Esophagus (tissue), 2 donors: ENCODE data around the gene NEK11. TPM values are rescaled to one million over a fixed set of nuclear protein-coding genes. Genes with fewer than 3 reads are reported as not detected.

Experiments used
- H3K27ac ChIP-seq, 2 donors: one replicate each; pipeline ENCODE4 v1.5.1; 2013; ENCODE audit warnings: low read depth in 2 of 2, mild to moderate bottlenecking in 2 of 2, inconsistent platforms in 1 of 2, low read length in 1 of 2, moderate library complexity in 1 of 2
- H3K27me3 ChIP-seq, 2 donors: one replicate each; pipeline ENCODE4 v1.6.1; 2013; ENCODE audit warnings: low read length in 2 of 2, control low read depth in 1 of 2, mild to moderate bottlenecking in 1 of 2; ENCODE audit not compliant: insufficient read depth in 2 of 2, control insufficient read depth in 1 of 2
- H3K36me3 ChIP-seq, 2 donors: one replicate each; pipeline ENCODE4 v1.6.1; 2013; ENCODE audit warnings: low read length in 1 of 2; ENCODE audit not compliant: control insufficient read depth in 2 of 2, insufficient read depth in 2 of 2
- H3K4me1 ChIP-seq, 2 donors: one replicate each; pipeline ENCODE4 v1.6.1; 2013; ENCODE audit warnings: low read length in 1 of 2; ENCODE audit not compliant: control insufficient read depth in 2 of 2, insufficient read depth in 2 of 2
- H3K4me3 ChIP-seq, 2 donors: one replicate each; pipeline ENCODE4 v1.5.1; 2013; ENCODE audit warnings: low read length in 2 of 2, mild to moderate bottlenecking in 2 of 2, low read depth in 1 of 2, moderate library complexity in 1 of 2
- H3K9me3 ChIP-seq, 2 donors: one replicate each; pipeline ENCODE4 v1.6.1; 2013; ENCODE audit warnings: mild to moderate bottlenecking in 2 of 2, low read depth in 1 of 2, low read length in 1 of 2, moderate library complexity in 1 of 2; ENCODE audit not compliant: control insufficient read depth in 2 of 2, insufficient read depth in 1 of 2
- WGBS, 2 donors: extraction: QIAGEN DNeasy Blood & Tissue Kit; methylation state at CpG; one replicate each; pipeline ENCODE4 v1.1.7; 2013; 5-methylcytosine and 5-hydroxymethylcytosine counted together
- polyA plus RNA-seq, 2 donors: library from polyadenylated mRNA; stranded (reverse); fragments of 200-250 nt; gene quantifications; one replicate each; pipeline ENCODE4 v1.2.3, GENCODE V29; 2013
- donor health status: healthy with polysubstance abuse.
- donor health status: Bipolar disorder and iron deficiency.

NEK11 gene
- polyA plus RNA-seq, 2 donors, result 1.2 to 1.5 TPM

DNA sequence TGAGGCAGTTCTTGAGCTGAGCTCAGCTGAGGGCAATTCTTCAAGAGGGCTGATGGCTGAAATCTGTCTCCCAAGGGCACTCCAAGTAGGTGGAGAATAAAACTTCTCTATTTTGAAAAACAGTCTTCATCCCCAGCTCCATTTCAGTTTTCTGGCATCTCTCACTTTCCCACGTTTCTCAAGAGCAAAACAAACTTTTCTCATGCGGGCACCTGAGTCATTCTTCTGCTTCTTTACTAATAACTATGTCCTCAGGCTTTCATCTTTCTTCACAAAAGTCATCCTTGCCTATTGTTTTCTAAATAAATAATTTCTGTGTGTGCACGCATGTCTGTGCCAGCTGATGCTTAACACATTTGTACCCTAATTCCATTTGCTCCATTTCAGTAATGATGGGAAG lies 258.8 kb downstream of the NEK11 start:
- Histone ChIP-seq H3K4me3 (no peak overlapping the region), H3K9me3 (no peaks in the 10 kb centered on the region), H3K27ac (no peak overlapping the region), H3K27me3 (no peaks in the 10 kb centered on the region), H3K4me1 (no peaks in the 10 kb centered on the region), H3K36me3 (no peaks in the 10 kb centered on the region)
- 55 to 66% methylated on average over 3 of the region's 3 CpGs for WGBS, 2 donors

DNA sequence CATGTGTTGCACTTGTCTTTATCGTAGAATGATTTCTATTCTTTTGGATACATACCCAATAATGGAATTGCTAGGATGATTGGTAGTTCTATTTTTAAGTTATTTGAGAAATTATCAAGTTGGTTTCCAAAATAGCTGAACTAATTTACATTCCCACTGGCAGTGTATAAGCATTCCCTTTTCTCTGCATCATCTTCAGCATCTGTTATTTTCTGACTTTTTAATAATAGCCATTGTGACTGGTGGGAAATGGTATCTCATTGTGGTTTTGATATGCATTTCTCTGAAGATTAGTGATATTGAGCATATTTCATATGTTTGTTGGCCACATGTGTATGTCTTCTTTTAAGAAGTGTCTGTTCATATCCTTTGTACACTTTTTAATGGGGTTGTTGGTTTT lies 273.2 kb downstream of the NEK11 start:
- no peak overlapping the region for H3K4me3 ChIP-seq
- H3K9me3 ChIP-seq, result no peaks in the 10 kb centered on the region
- H3K27me3 ChIP-seq, result no peaks in the 10 kb centered on the region
- WGBS, 2 donors, result 96 to 100% methylated on average over 1 of the region's 1 CpG
- no peaks in the 10 kb centered on the region for H3K4me1 ChIP-seq
- no peak overlapping the region for H3K27ac ChIP-seq
- no peaks in the 10 kb centered on the region for H3K36me3 ChIP-seq

DNA sequence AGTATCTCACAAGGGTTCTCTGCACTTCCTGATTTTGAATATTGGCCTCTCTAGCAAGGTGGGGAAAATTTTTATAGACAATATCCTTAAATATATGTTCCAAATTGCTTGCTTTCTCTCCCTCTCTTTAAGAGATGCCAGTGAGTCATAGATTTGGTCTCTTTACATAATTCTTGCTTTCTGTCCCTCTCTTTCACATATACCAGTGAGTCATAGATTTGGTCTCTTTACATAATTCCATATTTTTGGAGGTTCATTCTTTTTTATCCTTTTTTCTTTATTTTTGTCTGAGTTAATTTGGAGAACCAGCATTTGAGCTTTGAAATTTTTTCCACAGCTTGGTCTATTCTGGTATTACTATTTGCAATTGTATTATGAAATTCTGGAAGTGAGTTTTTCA lies 277.2 kb downstream of the NEK11 start:
- Histone ChIP-seq H3K27ac (no peak overlapping the region), H3K27me3 (no peaks in the 10 kb centered on the region), H3K4me1 (no peaks in the 10 kb centered on the region), H3K36me3 (no peaks in the 10 kb centered on the region), H3K9me3 (no peaks in the 10 kb centered on the region), H3K4me3 (no peak overlapping the region)

DNA sequence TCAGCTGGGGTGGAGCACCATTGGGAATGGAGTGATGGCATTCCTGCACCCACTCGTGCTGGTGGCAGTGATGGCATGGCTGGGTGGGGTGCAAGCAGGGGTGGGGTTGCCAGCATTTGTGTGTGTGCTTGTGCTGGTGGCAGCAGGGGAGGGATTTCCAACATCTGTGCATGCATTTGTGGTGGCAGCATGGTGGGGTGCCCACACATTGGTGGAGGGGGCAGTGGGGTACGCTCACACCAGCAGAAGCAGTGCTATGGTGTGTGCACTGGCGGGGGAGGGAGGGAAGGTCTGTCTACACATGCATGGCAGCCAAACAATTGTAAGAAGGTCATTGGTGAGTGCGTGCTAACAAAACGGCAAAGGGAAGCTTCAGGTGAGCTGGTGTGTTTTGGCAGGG lies 278.2 kb downstream of the NEK11 start:
- Histone ChIP-seq H3K4me1 (no peaks in the 10 kb centered on the region), H3K4me3 (no peak overlapping the region), H3K9me3 (no peaks in the 10 kb centered on the region), H3K36me3 (no peaks in the 10 kb centered on the region), H3K27ac (no peak overlapping the region), H3K27me3 (no peaks in the 10 kb centered on the region)
- WGBS, 2 donors, result 86 to 90% methylated on average over 5 of the region's 5 CpGs

DNA sequence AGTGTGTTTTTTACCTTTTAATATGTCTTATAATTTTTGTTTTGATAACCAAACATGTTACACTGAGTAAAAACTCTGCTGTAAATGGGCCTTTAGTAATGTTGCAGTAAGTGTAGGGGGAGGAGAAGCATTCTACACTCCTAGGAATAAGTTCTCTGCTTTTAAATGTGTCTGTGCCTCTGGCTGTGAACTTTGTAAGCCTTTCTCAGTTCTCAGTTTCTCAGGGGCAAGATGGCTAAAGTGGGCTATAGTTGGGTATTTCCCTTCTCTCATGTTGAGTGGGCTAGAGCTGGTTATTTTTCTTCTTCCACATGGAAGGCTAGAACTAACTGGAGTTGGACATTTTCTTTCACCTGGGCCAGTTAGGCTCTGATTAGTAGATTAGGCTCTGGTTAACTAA lies 279.6 kb downstream of the NEK11 start:
- Histone ChIP-seq H3K36me3 (no peaks in the 10 kb centered on the region), H3K27me3 (no peaks in the 10 kb centered on the region), H3K4me1 (no peaks in the 10 kb centered on the region), H3K9me3 (no peaks in the 10 kb centered on the region), H3K27ac (no peak overlapping the region), H3K4me3 (no peak overlapping the region)

DNA sequence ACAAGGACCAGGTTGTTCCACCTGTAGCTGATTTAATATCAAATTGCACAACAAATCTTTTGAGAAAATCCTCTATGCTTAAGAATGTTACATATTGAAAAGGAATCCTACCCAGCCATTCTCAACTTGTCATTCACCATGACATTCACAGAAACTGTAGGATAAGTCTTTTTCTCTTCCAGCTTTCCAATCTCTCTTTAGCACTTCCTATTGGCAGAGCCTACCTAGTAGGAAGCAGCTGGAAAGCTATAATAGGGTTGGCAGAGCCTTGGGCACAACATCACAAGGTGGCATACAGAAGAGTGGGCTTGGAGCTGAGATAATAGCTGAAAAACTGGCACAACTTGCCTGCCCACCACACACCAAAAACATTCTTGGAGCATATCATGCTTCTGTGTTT lies 287.6 kb downstream of the NEK11 start:
- H3K4me1 ChIP-seq, result no peaks in the 10 kb centered on the region
- no peak overlapping the region for H3K4me3 ChIP-seq
- no peaks in the 10 kb centered on the region for H3K27me3 ChIP-seq
- H3K9me3 ChIP-seq, result no peaks in the 10 kb centered on the region
- H3K36me3 ChIP-seq, result no peaks in the 10 kb centered on the region
- H3K27ac ChIP-seq, result no peak overlapping the region

DNA sequence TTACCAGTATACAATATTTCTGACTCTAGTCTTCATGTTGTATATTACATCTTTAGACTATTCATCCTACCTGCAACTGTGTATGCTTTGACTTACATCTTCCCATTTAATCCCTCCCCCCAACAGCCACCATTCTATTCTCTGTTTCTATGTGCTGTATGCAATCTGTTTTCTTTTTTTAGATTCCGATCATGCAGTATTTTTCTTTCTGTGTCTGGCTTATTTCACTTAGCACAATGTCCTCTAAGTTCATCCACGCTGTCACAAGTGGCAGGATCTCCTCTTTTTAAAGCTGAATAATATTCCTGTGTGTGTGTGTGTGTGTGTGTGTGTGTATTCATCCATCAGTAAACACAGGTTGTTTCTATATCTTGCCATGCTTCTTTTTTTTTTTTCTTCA lies 288.5 kb downstream of the NEK11 start:
- Histone ChIP-seq H3K27ac (no peak overlapping the region), H3K9me3 (no peaks in the 10 kb centered on the region), H3K4me3 (no peak overlapping the region), H3K36me3 (no peaks in the 10 kb centered on the region), H3K27me3 (no peaks in the 10 kb centered on the region), H3K4me1 (no peaks in the 10 kb centered on the region)
- WGBS, 2 donors, result 90 to 94% methylated on average over 2 of the region's 2 CpGs

DNA sequence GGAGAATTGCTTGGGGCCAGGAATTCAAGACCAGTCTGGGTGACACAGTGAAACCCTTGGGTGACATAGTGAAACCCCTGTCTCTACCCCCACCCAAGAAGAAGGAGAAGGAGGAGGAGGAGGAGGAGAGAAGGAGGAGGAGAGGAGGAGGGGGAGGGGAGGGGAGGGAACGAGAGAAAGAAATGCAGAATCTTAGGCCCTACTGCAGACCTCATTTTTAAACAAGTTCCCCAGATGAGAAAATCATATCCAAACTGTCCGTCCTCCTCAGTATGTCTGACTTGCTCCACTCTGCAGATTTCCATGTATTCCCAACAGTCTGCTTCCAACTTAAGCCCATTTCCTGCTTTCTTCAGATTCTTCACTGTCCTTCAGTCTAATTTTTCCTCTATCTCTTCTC lies 291.0 kb downstream of the NEK11 start:
- Histone ChIP-seq H3K9me3 (no peaks in the 10 kb centered on the region), H3K4me3 (no peak overlapping the region), H3K36me3 (no peaks in the 10 kb centered on the region), H3K27me3 (no peaks in the 10 kb centered on the region), H3K4me1 (no peaks in the 10 kb centered on the region), H3K27ac (no peak overlapping the region)
- 85 to 90% methylated on average over 2 of the region's 2 CpGs for WGBS, 2 donors

DNA sequence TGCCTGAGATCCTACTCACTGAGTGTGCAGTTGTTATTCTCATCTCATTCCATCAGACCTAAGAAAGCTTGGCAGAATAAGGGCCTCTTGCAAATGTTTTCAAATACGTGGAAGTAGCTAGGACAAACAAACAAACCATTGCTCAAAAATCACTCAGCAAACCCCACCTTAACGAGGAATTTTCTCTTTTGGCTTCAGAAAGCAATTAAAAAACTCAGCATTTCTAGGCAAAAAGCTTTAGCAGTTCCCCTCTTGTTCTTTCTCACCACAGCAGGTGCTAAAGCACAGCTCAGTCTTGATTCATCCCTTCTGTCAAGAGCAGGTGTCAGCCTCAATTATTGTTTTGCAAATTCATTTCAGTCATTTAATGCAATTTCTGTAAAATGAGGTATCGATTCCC lies 296.3 kb downstream of the NEK11 start:
- no peak overlapping the region for H3K4me3 ChIP-seq
- no peaks in the 10 kb centered on the region for H3K4me1 ChIP-seq
- no peak overlapping the region for H3K27ac ChIP-seq
- no peaks in the 10 kb centered on the region for H3K36me3 ChIP-seq
- WGBS, 2 donors, result 76 to 83% methylated on average over 3 of the region's 3 CpGs
- no peaks in the 10 kb centered on the region for H3K9me3 ChIP-seq
- H3K27me3 ChIP-seq, result no peaks in the 10 kb centered on the region

DNA sequence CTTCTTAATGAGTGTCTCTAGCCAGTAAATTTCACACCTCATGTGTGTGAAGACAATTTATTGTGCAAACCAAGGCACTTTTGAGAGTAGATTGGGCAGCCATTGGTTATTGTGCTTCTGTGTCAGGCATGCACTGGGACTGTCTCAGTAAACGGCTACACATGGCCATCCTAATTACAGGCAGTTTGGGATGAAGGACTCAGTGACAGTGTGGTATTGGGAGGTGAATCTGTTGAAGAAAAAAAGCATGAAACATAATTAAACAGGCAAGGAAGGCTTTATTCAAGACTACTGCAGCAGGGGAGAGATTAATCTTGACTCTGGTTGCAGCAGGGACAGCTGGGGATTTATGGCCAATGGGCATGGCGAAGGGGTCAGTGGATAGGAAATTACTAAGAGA lies 297.1 kb downstream of the NEK11 start:
- no peaks in the 10 kb centered on the region for H3K27me3 ChIP-seq
- no peak overlapping the region for H3K4me3 ChIP-seq
- no peaks in the 10 kb centered on the region for H3K36me3 ChIP-seq
- no peaks in the 10 kb centered on the region for H3K4me1 ChIP-seq
- H3K9me3 ChIP-seq, result no peaks in the 10 kb centered on the region
- whole genome bisulfite sequencing, 2 donors, result 88 to 91% methylated on average over 2 of the region's 2 CpGs
- no peak overlapping the region for H3K27ac ChIP-seq
